ENCODE results near the gene LMCD1. TPM values are rescaled to one million over a fixed set of nuclear protein-coding genes. Genes with fewer than 3 reads are reported as not detected.

Gene LMCD1
- total RNA-seq, 1 donor from 2014 or later = 35.0 TPM

- Histone ChIP-seq H3K4me1 (ENCODE audit: control insufficient read depth in 3 of 3, insufficient read depth in 3 of 3, low read length in 3 of 3) (peaks cover 52 to 71% (median 65%) of the 10 kb centered on the region in 3 donors), H3K9ac (ENCODE audit: low read depth in 1 of 3, low read length in 3 of 3) (no peak overlapping the region), H3K27ac (ENCODE audit: low read depth, low read length) (peak overlapping the region; percentile 32), H3K36me3 (ENCODE audit: control insufficient read depth in 3 of 3, insufficient read depth in 3 of 3, low read length in 3 of 3) (peaks cover 13 to 26% (median 20%) of the 10 kb centered on the region in 3 donors), H3K9me3 (ENCODE audit: control insufficient read depth in 3 of 3, low read length in 3 of 3) (no peaks in the 10 kb centered on the region), H3K4me3 (ENCODE audit: low read length in 3 of 3) (no peak overlapping the region), H3K27me3 (ENCODE audit: control insufficient read depth in 3 of 3, insufficient read depth in 3 of 3, low read length in 3 of 3) (no peaks in the 10 kb centered on the region)
Observed at GRCh38 chr3:8516047-8516661, 14.5 kb downstream of the LMCD1 start.

- Histone ChIP-seq H3K9ac (ENCODE audit: low read depth in 1 of 3, low read length in 3 of 3) (no peak overlapping the region), H3K4me1 (ENCODE audit: control insufficient read depth in 3 of 3, insufficient read depth in 3 of 3, low read length in 3 of 3) (peaks cover 47 to 67% (median 61%) of the 10 kb centered on the region in 3 donors), H3K27me3 (ENCODE audit: control insufficient read depth in 3 of 3, insufficient read depth in 3 of 3, low read length in 3 of 3) (no peaks in the 10 kb centered on the region), H3K27ac (ENCODE audit: low read depth, low read length) (no peak overlapping the region), H3K4me3 (ENCODE audit: low read length in 3 of 3) (no peak overlapping the region), H3K36me3 (ENCODE audit: control insufficient read depth in 3 of 3, insufficient read depth in 3 of 3, low read length in 3 of 3) (peaks cover 13 to 23% (median 16%) of the 10 kb centered on the region in 3 donors), H3K9me3 (ENCODE audit: control insufficient read depth in 3 of 3, low read length in 3 of 3) (no peaks in the 10 kb centered on the region)
Observed at GRCh38 chr3:8516783-8517182, 15.2 kb downstream of the LMCD1 start.

GRCh38 chr3:8517487-8517886, 15.9 kb downstream of the LMCD1 start:
- Histone ChIP-seq H3K4me3 (ENCODE audit: low read length in 3 of 3) (no peak overlapping the region), H3K27me3 (ENCODE audit: control insufficient read depth in 3 of 3, insufficient read depth in 3 of 3, low read length in 3 of 3) (no peaks in the 10 kb centered on the region), H3K9me3 (ENCODE audit: control insufficient read depth in 3 of 3, low read length in 3 of 3) (no peaks in the 10 kb centered on the region), H3K27ac (ENCODE audit: low read depth, low read length) (no peak overlapping the region), H3K36me3 (ENCODE audit: control insufficient read depth in 3 of 3, insufficient read depth in 3 of 3, low read length in 3 of 3) (peaks cover 9 to 27% (median 18%) of the 10 kb centered on the region in 3 donors), H3K9ac (ENCODE audit: low read depth in 1 of 3, low read length in 3 of 3) (no peak overlapping the region), H3K4me1 (ENCODE audit: control insufficient read depth in 3 of 3, insufficient read depth in 3 of 3, low read length in 3 of 3) (peaks cover 47 to 68% (median 67%) of the 10 kb centered on the region in 3 donors)

GRCh38 chr3:8518138-8518537, 16.5 kb downstream of the LMCD1 start:
- Histone ChIP-seq H3K27ac (ENCODE audit: low read depth, low read length) (peak overlapping the region; percentile 26), H3K4me3 (ENCODE audit: low read length in 3 of 3) (no peak overlapping the region), H3K4me1 (ENCODE audit: control insufficient read depth in 3 of 3, insufficient read depth in 3 of 3, low read length in 3 of 3) (peaks cover 47 to 66% (median 65%) of the 10 kb centered on the region in 3 donors), H3K36me3 (ENCODE audit: control insufficient read depth in 3 of 3, insufficient read depth in 3 of 3, low read length in 3 of 3) (peaks cover 6 to 26% (median 17%) of the 10 kb centered on the region in 3 donors), H3K27me3 (ENCODE audit: control insufficient read depth in 3 of 3, insufficient read depth in 3 of 3, low read length in 3 of 3) (no peaks in the 10 kb centered on the region), H3K9ac (ENCODE audit: low read depth in 1 of 3, low read length in 3 of 3) (no peak overlapping the region), H3K9me3 (ENCODE audit: control insufficient read depth in 3 of 3, low read length in 3 of 3) (no peaks in the 10 kb centered on the region)

- H3K27ac ChIP-seq (ENCODE audit: low read depth, low read length) = peak overlapping the region; percentile 26
- H3K9me3 ChIP-seq (ENCODE audit: control insufficient read depth in 3 of 3, low read length in 3 of 3) = no peaks in the 10 kb centered on the region
- H3K4me3 ChIP-seq (ENCODE audit: low read length in 3 of 3) = no peak overlapping the region
- H3K9ac ChIP-seq (ENCODE audit: low read depth in 1 of 3, low read length in 3 of 3) = no peak overlapping the region
- H3K27me3 ChIP-seq (ENCODE audit: control insufficient read depth in 3 of 3, insufficient read depth in 3 of 3, low read length in 3 of 3) = no peaks in the 10 kb centered on the region
- peaks cover 57 to 74% (median 73%) of the 10 kb centered on the region in 3 donors for H3K4me1 ChIP-seq (ENCODE audit: control insufficient read depth in 3 of 3, insufficient read depth in 3 of 3, low read length in 3 of 3)
- peaks cover 10 to 24% (median 16%) of the 10 kb centered on the region in 3 donors for H3K36me3 ChIP-seq (ENCODE audit: control insufficient read depth in 3 of 3, insufficient read depth in 3 of 3, low read length in 3 of 3)
Observed at GRCh38 chr3:8519156-8519555, 17.5 kb downstream of the LMCD1 start.

- H3K27me3 ChIP-seq (ENCODE audit: control insufficient read depth in 3 of 3, insufficient read depth in 3 of 3, low read length in 3 of 3) = no peaks in the 10 kb centered on the region
- H3K4me1 ChIP-seq (ENCODE audit: control insufficient read depth in 3 of 3, insufficient read depth in 3 of 3, low read length in 3 of 3) = peaks cover 58 to 78% (median 77%) of the 10 kb centered on the region in 3 donors
- peak overlapping the region; percentile 52 for H3K27ac ChIP-seq (ENCODE audit: low read depth, low read length)
Observed at GRCh38 chr3:8519774-8520448, 18.3 kb downstream of the LMCD1 start.

GRCh38 chr3:8520816-8521403, 19.3 kb downstream of the LMCD1 start:
- H3K27me3 ChIP-seq (ENCODE audit: control insufficient read depth in 3 of 3, insufficient read depth in 3 of 3, low read length in 3 of 3) = no peaks in the 10 kb centered on the region
- H3K9me3 ChIP-seq (ENCODE audit: control insufficient read depth in 3 of 3, low read length in 3 of 3) = no peaks in the 10 kb centered on the region
- peaks cover 15 to 22% (median 16%) of the 10 kb centered on the region in 3 donors for H3K36me3 ChIP-seq (ENCODE audit: control insufficient read depth in 3 of 3, insufficient read depth in 3 of 3, low read length in 3 of 3)
- H3K27ac ChIP-seq (ENCODE audit: low read depth, low read length) = peak overlapping the region; percentile 52
- H3K9ac ChIP-seq (ENCODE audit: low read depth in 1 of 3, low read length in 3 of 3) = peak overlapping the region in 1 of 3 donors; percentile 43
- no peak overlapping the region for H3K4me3 ChIP-seq (ENCODE audit: low read length in 3 of 3)
- H3K4me1 ChIP-seq (ENCODE audit: control insufficient read depth in 3 of 3, insufficient read depth in 3 of 3, low read length in 3 of 3) = peaks cover 58 to 78% (median 77%) of the 10 kb centered on the region in 3 donors

More at GRCh38 chr3:8519774-8520448, 18.3 kb downstream of the LMCD1 start:
- Histone ChIP-seq H3K9ac (ENCODE audit: low read depth in 1 of 3, low read length in 3 of 3) (peak overlapping the region in 2 of 3 donors; percentile 17 to 26), H3K36me3 (ENCODE audit: control insufficient read depth in 3 of 3, insufficient read depth in 3 of 3, low read length in 3 of 3) (peaks cover 15 to 26% (median 16%) of the 10 kb centered on the region in 3 donors), H3K9me3 (ENCODE audit: control insufficient read depth in 3 of 3, low read length in 3 of 3) (no peaks in the 10 kb centered on the region), H3K4me3 (ENCODE audit: low read length in 3 of 3) (no peak overlapping the region)

GRCh38 chr3:8523041-8523440, 21.4 kb downstream of the LMCD1 start:
- H3K27ac ChIP-seq (ENCODE audit: low read depth, low read length) = peak overlapping the region; percentile 7
- peaks cover 15 to 24% (median 20%) of the 10 kb centered on the region in 3 donors for H3K36me3 ChIP-seq (ENCODE audit: control insufficient read depth in 3 of 3, insufficient read depth in 3 of 3, low read length in 3 of 3)
- no peak overlapping the region for H3K9ac ChIP-seq (ENCODE audit: low read depth in 1 of 3, low read length in 3 of 3)
- no peaks in the 10 kb centered on the region for H3K27me3 ChIP-seq (ENCODE audit: control insufficient read depth in 3 of 3, insufficient read depth in 3 of 3, low read length in 3 of 3)
- H3K4me3 ChIP-seq (ENCODE audit: low read length in 3 of 3) = no peak overlapping the region
- peaks cover 53 to 74% (median 74%) of the 10 kb centered on the region in 3 donors for H3K4me1 ChIP-seq (ENCODE audit: control insufficient read depth in 3 of 3, insufficient read depth in 3 of 3, low read length in 3 of 3)
- H3K9me3 ChIP-seq (ENCODE audit: control insufficient read depth in 3 of 3, low read length in 3 of 3) = no peaks in the 10 kb centered on the region

GRCh38 chr3:8524249-8524648, 22.6 kb downstream of the LMCD1 start:
- H3K36me3 ChIP-seq (ENCODE audit: control insufficient read depth in 3 of 3, insufficient read depth in 3 of 3, low read length in 3 of 3) = peaks cover 15 to 24% (median 20%) of the 10 kb centered on the region in 3 donors
- no peaks in the 10 kb centered on the region for H3K9me3 ChIP-seq (ENCODE audit: control insufficient read depth in 3 of 3, low read length in 3 of 3)
- peak overlapping the region in 1 of 3 donors; percentile 28 for H3K9ac ChIP-seq (ENCODE audit: low read depth in 1 of 3, low read length in 3 of 3)
- no peaks in the 10 kb centered on the region for H3K27me3 ChIP-seq (ENCODE audit: control insufficient read depth in 3 of 3, insufficient read depth in 3 of 3, low read length in 3 of 3)
- peaks cover 59 to 75% (median 73%) of the 10 kb centered on the region in 3 donors for H3K4me1 ChIP-seq (ENCODE audit: control insufficient read depth in 3 of 3, insufficient read depth in 3 of 3, low read length in 3 of 3)
- no peak overlapping the region for H3K4me3 ChIP-seq (ENCODE audit: low read length in 3 of 3)
- peak overlapping the region; percentile 46 for H3K27ac ChIP-seq (ENCODE audit: low read depth, low read length)
